Fibroblast of lung (primary cell): ENCODE results near the gene PLA2G6.

Source experiments
- CTCF ChIP-seq, 2 donors: IDR thresholded peaks in 1 of 2; conservative IDR thresholded peaks in 1 of 2; 1 replicate in 1 of 2; 2 replicates in 1 of 2; pipeline ENCODE4 v1.5.1; 2011 to 2012; ENCODE audit warnings: low read length in 2 of 2, control low read depth in 1 of 2, inconsistent platforms in 1 of 2, low read depth in 1 of 2, mild to moderate bottlenecking in 1 of 2
- EZH2 ChIP-seq: IDR thresholded peaks from 2 replicates; pipeline ENCODE4 v1.5.1; 2012; ENCODE audit warnings: low read length, control low read depth, mild to moderate bottlenecking; ENCODE audit errors: missing control alignments

- no peak for TF ChIP-seq CTCF (conservative IDR thresholded peaks at IDR 0.05 in 1 of 2, IDR thresholded peaks at IDR 0.05 in 1 of 2; ENCODE audit: low read depth in 1 of 2, low read length in 2 of 2)
- no peak for TF ChIP-seq EZH2
Measured at GRCh38 chr22:38228326-38228872, 46.8 kb upstream of the PLA2G6 start.
